GM12873 (cell line): ENCODE data around the gene FAT2.

Experiments used
- CTCF ChIP-seq: IDR thresholded peaks from 2 replicates; pipeline ENCODE4 v1.5.1; 2012; ENCODE audit warnings: low read depth, mild to moderate bottlenecking, moderate library complexity, low read length, control low read depth; ENCODE audit not compliant: insufficient read depth; ENCODE audit errors: missing control alignments

FAT2 gene

DNA sequence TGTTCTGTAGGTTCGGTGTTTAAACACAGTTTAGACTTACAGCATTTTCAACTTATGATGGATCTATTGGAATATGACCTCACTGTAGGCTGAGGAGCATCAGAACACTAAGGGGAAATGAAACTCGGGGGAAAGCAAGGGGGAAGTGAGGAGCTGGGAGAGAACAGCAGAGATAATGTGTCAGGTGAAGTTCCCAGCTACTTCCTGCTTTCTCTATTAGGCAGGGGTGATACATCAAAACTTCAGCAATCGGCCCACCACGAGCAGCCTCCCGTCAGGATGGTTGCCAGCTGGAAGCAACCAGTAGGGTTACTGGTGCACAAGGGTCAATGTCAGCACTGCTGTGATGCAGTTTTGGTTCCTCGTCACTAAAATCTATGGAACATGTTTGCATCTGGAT is 34.3 kb downstream of the FAT2 start:
- no peak for TF ChIP-seq CTCF

DNA sequence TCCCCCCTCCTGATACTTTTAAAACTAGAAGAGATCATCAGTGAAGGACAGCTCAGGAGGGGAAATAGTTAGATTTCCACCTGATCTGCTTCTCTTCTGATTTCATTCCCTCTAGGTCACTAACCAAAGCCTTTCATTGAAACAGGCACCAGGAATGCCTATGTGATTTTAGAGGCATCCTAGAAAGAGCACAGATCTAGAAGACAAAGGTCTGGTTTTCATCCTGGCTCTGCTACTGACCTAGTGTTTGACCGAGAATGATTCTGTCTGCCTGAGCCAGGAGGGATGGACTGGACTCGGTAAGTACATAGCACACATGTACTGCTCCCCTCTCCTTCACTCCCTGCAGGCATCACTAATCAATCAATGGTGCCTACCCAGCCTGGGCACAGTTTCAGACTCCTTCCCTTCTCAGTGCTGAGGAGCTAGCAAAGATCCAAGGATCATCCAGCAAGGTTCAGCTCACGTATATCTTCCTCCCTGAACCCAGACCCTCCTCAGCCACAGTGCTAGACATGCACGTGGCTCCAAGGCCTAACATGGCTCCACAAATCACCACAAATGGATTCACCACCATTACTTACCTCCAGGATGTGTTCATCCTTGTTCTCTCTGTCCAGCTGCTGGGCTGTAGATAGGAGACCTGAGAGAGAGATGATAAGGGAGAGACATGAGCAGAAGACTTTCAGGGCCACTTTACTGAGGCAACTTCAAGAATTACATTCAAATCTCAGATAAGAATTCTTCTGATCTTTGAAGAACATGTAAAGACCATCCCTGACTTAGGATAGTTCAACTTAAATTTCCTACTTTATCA is 35.2 kb downstream of the FAT2 start:
- TF ChIP-seq CTCF: no peak

DNA sequence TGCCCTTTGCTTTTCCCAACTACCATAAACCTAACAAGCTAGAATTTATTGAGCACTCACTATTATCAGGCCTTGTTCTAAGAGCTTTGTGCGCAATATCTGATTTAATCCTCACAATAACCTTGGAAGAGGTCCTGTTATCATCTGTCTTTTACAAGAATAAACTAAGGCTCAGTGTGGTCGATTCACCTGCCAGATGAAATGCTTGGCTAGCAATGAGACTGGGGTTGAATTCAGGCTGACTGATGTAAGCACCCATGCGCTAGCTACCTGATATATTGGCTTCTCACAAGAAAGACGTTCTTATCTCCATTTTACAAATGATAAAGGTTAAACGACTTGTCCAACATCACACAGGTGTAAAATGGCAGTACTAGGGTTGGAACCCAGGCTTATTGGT is 37.4 kb downstream of the FAT2 start:
- TF ChIP-seq CTCF: no peak

DNA sequence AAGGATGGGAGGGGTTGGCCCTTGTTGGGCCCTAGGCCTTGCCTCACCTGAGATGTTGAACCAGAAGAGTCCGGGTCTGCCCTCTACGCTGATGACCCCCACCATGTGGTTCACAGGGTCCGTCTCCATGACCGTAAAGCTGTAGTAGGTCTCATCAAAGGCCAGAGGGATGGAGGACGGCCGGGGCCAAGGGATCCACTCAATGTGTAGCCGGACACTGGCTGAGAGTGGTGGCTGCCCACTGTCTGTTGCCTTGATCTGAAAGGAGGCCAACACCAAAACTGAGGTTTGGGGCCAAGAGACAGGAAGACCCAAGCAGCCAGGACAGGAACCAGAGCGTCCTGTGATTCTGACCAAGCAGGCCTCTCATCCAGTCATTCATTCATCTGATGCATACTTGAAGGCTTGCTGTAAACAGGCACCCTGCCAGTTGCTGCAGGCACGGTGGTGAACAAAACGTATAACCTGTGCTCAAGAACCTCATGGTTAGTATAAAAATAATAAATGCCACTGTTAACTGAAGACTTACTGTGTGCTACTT is 37.9 kb downstream of the FAT2 start:
- no peak for TF ChIP-seq CTCF

GRCh38 chr5:151551985-151552384 is 39.1 kb downstream of the FAT2 start:
- no peak for TF ChIP-seq CTCF

GRCh38 chr5:151550146-151550545 is 41.0 kb downstream of the FAT2 start:
- TF ChIP-seq CTCF: no peak

GRCh38 chr5:151549713-151550112 is 41.4 kb downstream of the FAT2 start:
- TF ChIP-seq CTCF: no peak
